Mesothelial cell of epicardium (in vitro differentiated cells): Measurements from ENCODE around the gene CTNNA2. TPM values are rescaled to one million over a fixed set of nuclear protein-coding genes. Genes with fewer than 3 reads are reported as not detected.
"Not testable (repeated sequence)": the region's sequence is repeated elsewhere in the genome, so short reads cannot be mapped to it uniquely, and the experiment has no call there.

Experiments
- DNase-seq, 2 experiments: peaks; one replicate each; pipeline ENCODE4 v3.0.0; 2021; ENCODE audit warnings: low spot score in 2 of 2; ENCODE audit not compliant: unreplicated experiment in 2 of 2
- H3K27ac Mint-ChIP-seq: 2 replicates; pipeline ENCODE4 v1.8.0; 2021; ENCODE audit warnings: mixed read lengths
- H3K27me3 Mint-ChIP-seq: 2 replicates; pipeline ENCODE4 v1.8.0; 2021; ENCODE audit warnings: low read depth, mixed read lengths
- H3K36me3 Mint-ChIP-seq: 2 replicates; pipeline ENCODE4 v1.8.0; 2021; ENCODE audit warnings: mixed read lengths
- H3K4me1 Mint-ChIP-seq: 2 replicates; pipeline ENCODE4 v1.8.0; 2021; ENCODE audit warnings: mixed read lengths
- H3K4me3 Mint-ChIP-seq: 2 replicates; pipeline ENCODE4 v1.8.0; 2021; ENCODE audit warnings: mild to moderate bottlenecking, moderate library complexity, mixed read lengths
- H3K9me3 Mint-ChIP-seq: 2 replicates; pipeline ENCODE4 v1.8.0; 2021; ENCODE audit warnings: mixed read lengths
- total RNA-seq: library from RNA; stranded (reverse); gene quantifications from 3 replicates; pipeline ENCODE4 v1.2.1, GENCODE V29; 2021
- TF ChIP-seq, protein P1 (sequence below): fragments of 200-600 bp; sonication (generic); IDR thresholded peaks from one replicate; pipeline ENCODE4 v1.5.0; 2021; ENCODE audit warnings: antibody characterized with exemption; ENCODE audit not compliant: unreplicated experiment

Gene CTNNA2
- total RNA-seq, 1 donor from 2014 or later: 4.9 TPM

DNA sequence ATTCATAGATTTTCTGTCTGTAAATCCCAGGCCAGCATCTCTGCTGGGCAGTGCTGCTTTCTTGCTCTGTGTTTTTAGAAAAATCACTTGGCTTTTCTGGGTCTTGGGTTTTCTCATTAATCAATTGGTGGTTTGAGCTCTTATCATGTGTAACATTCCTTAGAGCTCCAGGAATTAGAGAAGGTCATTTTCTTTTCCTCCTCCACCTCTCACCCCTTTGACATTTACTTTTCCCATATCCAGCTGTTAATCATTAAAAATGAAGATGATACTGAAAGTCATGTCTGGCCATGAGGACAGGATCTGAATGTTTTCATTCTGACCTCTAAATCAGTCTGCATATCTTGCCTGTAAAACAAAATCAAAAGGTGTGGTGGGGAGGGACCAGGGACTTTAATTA is 680.7 kb downstream of the CTNNA2 start:
- H3K4me1 Mint-ChIP-seq: peaks cover 8% of the 10 kb centered on the region
- no peak overlapping the region for H3K27ac Mint-ChIP-seq
- H3K4me3 Mint-ChIP-seq: no peak overlapping the region

GRCh38 chr2:80195034-80195433 is 682.2 kb downstream of the CTNNA2 start:
- no peak overlapping the region for H3K27ac Mint-ChIP-seq
- peaks cover 3% of the 10 kb centered on the region for H3K9me3 Mint-ChIP-seq
- H3K36me3 Mint-ChIP-seq: no peaks in the 10 kb centered on the region
- H3K4me3 Mint-ChIP-seq: no peak overlapping the region
- peaks cover 13% of the 10 kb centered on the region for H3K4me1 Mint-ChIP-seq
- no peaks in the 10 kb centered on the region for H3K27me3 Mint-ChIP-seq
- TF ChIP-seq, protein P1, sequence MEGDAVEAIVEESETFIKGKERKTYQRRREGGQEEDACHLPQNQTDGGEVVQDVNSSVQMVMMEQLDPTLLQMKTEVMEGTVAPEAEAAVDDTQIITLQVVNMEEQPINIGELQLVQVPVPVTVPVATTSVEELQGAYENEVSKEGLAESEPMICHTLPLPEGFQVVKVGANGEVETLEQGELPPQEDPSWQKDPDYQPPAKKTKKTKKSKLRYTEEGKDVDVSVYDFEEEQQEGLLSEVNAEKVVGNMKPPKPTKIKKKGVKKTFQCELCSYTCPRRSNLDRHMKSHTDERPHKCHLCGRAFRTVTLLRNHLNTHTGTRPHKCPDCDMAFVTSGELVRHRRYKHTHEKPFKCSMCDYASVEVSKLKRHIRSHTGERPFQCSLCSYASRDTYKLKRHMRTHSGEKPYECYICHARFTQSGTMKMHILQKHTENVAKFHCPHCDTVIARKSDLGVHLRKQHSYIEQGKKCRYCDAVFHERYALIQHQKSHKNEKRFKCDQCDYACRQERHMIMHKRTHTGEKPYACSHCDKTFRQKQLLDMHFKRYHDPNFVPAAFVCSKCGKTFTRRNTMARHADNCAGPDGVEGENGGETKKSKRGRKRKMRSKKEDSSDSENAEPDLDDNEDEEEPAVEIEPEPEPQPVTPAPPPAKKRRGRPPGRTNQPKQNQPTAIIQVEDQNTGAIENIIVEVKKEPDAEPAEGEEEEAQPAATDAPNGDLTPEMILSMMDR: no peak
- no peak for DNase-seq

More for the DNA sequence above, 680.7 kb downstream of the CTNNA2 start:
- Mint-ChIP-seq H3K27me3 (no peaks in the 10 kb centered on the region), H3K9me3 (peaks cover 3% of the 10 kb centered on the region), H3K36me3 (no peaks in the 10 kb centered on the region)
- TF ChIP-seq, protein P1: no peak
- DNase-seq: no peak

DNA sequence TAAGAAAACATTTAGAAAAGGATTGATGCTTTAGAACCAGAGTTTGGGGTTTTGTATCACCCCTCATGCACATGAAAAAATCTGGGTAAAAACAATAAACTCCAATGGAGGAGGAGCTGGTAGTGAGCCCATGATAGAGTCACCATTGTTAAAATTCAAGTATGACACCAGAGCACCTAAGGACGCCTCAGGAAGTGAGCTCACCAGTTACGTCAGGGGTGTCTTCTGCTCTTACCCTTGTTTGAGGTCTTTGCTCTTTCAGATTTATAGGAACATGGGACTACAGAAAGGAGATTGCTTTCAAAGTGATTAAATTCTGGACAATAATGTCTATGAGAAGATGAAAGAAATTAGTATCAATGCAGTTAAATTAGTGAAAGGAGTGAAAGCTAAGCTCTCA is 685.2 kb downstream of the CTNNA2 start:
- no peaks in the 10 kb centered on the region for H3K27me3 Mint-ChIP-seq

DNA sequence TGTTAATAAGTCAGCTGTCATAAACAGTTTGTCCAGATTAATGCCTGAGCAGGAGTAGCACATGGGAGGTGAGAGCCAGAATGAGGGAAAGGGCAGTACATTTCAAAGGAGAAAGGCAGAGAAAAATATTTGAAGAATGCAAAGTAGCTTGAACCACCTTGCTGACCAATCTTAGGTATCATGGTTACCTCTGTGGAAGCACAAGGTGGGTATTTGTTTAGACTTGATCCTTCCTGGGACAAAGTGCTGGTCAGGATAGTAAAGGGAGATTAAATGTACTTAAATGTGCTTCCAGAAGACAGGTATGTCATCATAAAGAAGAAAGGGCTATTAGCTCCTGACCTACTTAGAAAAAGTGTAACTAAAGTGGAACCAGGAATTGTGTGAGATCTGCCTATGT is 686.7 kb downstream of the CTNNA2 start:
- DNase-seq: no peak
- Mint-ChIP-seq H3K4me3 (no peak overlapping the region), H3K27ac (peak overlapping the region; percentile 58), H3K27me3 (no peaks in the 10 kb centered on the region), H3K9me3 (peaks cover 15% of the 10 kb centered on the region), H3K4me1 (peaks cover 9% of the 10 kb centered on the region), H3K36me3 (peaks cover 8% of the 10 kb centered on the region)
- TF ChIP-seq, protein P1: no peak

More for the DNA sequence above, 685.2 kb downstream of the CTNNA2 start:
- TF ChIP-seq, protein P1: no peak
- Mint-ChIP-seq H3K4me3 (no peak overlapping the region), H3K9me3 (peaks cover 8% of the 10 kb centered on the region), H3K27ac (no peak overlapping the region), H3K4me1 (peaks cover 13% of the 10 kb centered on the region), H3K36me3 (peaks cover 3% of the 10 kb centered on the region)
- no peak for DNase-seq

DNA sequence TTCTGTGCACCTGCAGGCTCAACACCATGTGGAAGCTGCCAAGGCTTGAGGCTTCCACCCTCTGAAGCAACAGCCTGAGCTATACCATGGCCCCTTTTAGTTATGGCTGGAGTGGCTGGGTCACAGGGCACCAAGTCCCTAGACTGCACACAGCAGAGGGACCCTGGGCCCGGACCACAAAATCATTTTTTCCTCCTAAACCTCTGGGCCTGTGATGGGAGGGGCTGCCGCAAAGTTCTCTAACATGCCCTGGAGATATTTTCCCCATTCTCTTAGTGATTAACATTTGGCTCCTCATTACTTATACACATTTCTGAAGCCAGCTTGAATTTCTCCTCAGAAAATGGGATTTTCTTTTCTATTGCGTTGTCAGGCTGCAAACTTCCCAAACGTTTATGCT is 691.1 kb downstream of the CTNNA2 start:
- peaks cover 10% of the 10 kb centered on the region for H3K36me3 Mint-ChIP-seq
- not testable (repeated sequence) for H3K27ac Mint-ChIP-seq, H3K27me3 Mint-ChIP-seq, DNase-seq, H3K4me1 Mint-ChIP-seq, H3K4me3 Mint-ChIP-seq
- H3K9me3 Mint-ChIP-seq: peaks cover 24% of the 10 kb centered on the region

- H3K4me3 Mint-ChIP-seq: no peak overlapping the region
- H3K9me3 Mint-ChIP-seq: peaks cover 24% of the 10 kb centered on the region
- H3K27ac Mint-ChIP-seq: no peak overlapping the region
- TF ChIP-seq, protein P1: no peak
- H3K27me3 Mint-ChIP-seq: no peaks in the 10 kb centered on the region
- no peak for DNase-seq
- H3K4me1 Mint-ChIP-seq: no peaks in the 10 kb centered on the region
- H3K36me3 Mint-ChIP-seq: peaks cover 10% of the 10 kb centered on the region
Observed at GRCh38 chr2:80205498-80205897, 692.6 kb downstream of the CTNNA2 start.
